NCI-H748 treated with DMSO at 0.1 percent for 48 hours (cell line): ENCODE data around the gene MRPL10.

Experiments used
- DNase-seq: peaks from one replicate; lab custom pipeline; 2025; lab: John Stamatoyannopoulos, UW

The MRPL10 gene

DNA sequence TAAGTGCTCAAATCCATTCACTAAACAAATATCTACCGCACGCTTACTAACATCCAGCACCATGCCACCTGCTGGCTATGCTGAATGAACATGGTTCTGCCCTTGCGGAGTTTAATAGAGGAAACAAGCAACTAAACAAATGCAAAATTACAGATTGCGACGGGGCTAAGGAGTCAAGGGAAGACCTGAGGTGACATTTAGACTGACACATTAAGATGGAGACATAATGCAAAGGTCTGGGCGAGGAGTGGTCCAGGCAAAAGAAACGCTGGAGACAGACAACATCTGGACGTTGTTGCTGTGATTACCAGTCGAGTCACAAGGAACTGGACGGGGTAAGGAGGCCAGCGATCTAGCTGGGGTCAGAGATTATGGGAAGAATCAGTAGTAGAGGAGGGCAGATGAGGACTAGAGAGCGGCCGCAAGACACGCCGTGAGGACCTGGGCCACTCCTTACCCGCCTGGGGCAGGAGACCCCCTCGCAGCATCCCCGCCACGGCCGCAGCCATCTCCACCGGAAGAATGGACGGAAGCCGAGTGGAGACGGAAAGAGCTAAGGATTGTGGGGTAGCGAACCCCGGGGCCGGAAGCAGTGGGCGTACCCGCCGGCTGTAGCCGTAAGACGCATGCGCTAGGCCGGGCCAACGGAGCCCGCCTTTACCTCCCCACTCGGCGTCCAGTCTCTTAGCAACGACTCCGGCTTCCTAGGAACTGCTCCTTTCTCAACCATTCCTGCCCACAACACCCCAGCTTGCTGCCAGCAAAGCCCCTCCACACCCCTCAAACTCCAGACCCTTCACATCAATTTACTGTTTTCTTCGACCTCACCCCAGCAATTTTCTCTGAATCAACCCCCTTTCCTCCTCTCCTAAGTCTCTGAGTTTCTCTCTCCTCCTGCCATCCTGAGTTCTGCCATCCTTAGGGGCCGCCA lies at the start of gene MRPL10, which contains the start of gene LRRC46:
MRPL10 (minus strand) TSS at position 539 of the 931 bp plus-strand sequence; CDS start at position 509, 30 bp downstream.
LRRC46 (plus strand) TSS at position 668 of the 931 bp plus-strand sequence. CDS start 320 bp downstream, outside the sequence.
- peak; percentile 95 for DNase-seq

DNA sequence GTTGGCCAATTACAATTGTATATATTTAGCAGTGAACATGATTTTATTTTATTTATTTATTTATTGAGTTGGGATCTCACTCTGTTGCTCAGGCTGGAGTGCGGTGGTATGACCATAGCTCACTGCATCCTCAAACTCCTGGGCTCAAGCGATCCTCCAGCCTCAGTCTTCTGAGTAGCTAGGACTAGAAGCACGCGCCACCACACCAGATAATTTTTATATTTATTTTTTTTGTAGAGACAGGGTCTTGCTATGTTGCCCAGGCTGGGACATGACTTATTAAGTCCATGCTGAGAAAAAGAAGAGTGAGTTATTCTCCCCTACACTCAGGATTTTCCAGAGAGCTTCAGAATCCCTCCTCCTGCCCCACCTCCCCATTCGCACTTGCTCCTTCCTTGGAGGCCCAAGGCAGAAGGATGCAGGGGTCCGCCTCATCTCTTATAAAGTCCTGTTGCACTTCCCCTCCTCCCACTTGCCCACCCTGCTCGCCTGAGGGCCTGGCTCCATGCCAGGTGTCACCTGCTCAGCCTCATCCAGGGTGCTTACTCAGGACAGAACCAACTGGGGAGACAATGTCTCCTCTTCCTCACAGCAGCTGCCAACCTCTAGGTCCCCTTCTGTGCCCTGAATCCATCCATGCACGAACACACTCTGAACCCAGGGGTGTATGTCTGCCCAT lies 48.6 kb upstream of the MRPL10 start:
- DNase-seq: no peak

DNA sequence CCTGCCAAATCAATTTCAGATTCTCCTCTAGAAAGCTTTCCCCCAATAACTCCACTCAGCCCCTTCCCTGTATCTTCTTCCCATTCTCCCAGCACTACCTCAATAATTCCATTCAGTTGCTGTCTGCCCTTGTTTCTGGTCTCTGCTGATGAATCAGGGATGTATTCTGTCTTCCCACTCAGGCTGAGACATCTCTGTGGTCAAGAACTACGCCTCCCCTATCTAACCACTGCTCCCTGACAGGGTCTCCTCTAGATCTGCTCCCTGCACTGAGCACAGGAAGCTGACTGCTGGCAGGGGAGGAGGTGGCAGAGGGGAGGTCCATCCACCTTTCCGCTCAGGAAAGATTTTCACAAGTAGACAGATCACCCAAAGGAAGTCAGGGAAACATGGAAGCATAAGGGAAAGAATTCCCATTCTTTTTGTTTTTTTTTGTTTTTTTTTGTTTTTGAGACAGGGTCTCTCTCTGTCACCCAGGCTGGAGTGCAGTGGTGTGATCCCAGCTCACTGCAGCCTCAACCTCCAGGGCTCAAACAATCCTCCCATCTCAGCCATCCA lies 47.8 kb upstream of the MRPL10 start:
- no peak for DNase-seq

DNA sequence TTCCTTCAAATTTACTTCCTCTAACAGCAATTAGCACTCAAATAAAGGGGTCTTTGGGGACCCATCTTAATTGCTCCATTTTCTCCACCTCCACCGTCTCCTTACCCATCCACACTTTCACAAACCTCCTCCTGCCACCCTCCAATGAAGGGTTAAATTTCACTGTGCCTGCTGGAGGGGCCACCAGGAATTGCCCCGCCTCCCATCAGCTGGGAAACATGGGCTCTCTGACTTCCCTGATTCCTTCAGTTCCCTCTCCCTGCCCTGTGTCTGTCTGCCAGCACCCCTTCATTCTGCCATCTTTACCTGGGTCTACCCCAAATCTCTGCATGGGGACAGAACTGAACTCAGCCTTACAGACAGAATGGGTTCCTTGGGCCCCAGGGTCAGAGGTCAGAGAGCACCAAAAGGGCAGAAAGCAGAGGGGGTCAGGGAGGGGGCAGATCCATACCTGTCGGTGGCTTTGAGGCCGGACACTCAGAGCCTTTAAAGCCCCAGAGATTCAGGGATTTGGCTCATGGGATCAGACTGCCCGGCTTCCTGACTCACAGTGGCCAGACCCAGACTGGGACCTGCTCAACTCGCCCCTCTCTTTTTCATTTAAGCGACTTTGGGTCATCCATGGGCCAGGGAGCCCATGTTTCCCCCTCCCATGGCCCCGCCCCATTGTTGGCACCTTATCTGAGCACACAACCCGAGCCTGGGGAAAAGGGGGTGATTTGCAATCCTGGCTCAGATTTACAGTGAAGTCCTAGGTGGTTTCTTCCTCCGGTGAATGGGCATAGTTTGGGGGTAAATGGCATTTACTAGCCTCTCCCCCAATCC lies 47.1 kb upstream of the MRPL10 start:
- no peak for DNase-seq

DNA sequence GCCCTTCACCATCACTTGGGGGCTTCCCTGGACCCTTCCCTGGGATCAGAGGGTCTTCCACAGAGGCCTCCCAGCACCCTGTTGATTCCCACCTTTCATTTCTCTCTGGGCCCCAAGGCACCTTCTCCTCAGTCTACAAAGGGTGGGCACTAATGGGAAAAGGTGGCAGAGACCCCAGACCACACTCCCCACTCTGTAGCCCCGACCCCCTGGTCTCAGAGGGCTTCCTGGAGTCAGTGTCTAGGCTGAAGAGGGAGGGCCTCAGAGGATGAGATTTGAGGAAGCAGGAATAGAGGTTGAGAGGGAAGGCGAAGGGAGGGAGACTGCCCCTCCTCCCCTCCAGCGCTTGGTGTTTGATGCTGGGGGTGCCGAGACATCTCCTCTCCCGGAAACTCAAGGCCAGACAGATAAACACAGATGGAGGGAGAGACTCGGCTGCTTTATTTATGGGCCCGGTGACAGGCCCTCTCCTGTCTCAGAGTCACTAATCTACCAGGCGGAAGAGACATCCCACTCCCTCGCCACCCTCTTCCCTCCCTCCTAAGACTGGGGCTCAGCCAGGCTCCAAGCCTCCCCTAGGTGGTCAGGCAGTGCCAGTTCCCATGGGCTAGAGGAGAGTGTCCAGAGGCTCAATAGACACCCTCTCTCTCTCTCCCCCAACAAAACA lies 46.2 kb upstream of the MRPL10 start:
- no peak for DNase-seq

DNA sequence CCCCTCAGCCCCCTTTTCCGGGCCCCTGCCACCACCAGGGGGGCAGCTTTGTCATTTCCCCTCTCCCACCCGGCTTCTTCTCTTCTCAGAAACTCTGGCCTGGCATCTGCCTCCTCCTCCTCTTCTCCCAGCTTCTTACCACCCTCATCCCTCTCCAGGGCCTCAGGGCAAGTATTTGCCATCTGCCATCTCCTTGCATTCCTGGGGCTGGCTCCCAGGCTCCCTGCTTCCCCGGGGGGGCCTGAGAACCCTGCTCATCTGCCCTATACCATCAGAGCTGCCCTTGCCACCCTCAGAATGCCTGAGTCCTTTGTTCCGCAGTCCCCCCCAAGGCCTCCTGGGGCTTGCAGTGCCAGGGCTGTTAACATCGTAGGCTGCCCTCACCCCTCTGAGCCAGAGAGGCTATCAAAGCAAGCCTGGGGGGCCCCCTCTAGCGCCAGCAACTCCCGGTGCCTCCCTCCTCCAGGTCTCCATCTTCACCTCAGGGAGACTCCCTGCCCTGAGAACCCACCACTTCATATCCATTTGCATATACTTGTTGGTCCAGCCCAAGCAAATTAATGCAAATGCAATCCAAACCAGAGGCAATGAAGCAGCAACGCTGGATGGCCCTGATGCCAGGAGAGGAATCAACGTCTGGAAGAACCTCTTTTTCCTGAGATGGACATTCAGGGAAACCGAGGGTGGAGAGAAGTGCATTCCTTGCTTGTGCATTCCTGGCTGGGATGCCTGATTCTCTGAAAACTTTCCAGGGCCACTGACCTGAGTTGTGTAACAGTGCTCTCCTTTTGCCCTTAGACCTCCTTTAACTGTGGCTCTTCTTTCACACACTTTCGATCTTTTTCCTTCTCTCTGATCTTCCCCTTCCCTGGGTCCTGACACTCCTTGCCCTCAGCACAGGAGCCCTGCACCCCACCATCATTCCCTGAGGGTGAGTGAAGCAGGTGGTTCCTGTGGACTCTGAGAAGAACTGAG lies 44.0 kb upstream of the MRPL10 start:
- no peak for DNase-seq

DNA sequence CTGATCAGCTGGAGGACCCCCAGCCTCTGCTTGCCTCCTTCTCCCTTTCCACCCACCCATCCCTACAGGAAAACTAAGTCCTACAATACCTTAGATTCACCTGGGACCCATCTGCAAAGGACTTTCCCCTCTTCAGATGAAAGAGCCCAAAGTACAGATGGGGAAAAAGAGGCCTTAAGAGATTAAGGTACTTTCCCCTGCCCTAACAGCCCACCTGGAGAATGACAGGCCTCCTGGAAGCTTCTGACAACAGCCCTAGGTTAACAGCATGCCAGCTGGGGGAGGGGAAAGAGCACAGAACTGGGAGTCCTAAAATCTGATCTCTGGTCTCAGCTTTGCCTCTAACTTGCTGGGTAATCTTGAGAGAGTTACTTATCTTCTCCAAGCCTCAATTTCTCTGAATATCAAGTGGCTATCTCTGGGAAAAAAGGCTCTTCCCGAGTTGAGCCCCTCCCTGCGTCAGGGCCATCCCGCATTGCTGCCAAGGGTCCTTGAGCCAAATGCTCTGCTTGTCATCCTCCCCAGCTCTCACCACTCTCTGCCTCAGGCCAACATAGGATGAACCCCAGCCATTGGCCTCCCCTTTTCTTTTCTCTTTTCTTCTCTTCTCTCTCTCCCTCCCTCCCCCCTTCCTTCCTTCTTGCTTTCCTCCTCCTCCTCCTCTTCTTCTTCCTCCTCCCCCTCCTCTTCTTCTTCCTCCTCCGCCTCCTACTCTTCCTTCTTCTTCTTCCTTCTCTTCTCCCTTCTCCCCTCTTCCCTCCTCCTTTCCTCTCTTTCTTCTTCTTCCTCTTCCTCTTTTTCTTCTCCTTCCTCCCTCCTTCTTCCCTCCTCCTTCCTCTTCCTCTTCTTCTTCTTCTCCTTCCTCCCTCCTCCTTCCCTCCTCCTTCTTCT lies 42.1 kb upstream of the MRPL10 start:
- DNase-seq: no peak

DNA sequence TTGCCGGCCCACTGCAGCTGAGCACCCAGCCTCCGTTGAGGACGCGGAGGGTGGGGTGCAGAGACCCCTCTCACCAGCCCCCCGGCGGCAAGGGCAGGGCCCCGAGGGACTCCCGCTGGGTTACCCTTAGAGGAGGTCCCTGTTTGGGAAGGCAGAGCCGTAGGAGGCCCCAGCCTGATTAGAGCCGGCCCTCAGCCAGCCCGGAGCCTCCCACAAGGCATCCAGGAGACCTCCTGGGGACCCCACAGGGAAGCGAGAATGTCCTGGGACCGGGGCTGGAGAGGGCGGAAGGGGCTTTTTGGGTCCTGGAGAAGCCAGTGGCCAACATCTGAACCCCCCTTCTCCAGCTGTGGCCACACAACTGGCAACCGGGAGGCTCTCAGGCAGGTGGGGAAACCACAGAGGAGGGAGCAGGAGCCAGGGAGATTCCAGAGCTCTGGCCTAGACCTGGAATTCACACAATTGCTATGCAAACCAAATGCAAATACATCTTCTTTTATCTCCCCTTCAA lies 41.4 kb upstream of the MRPL10 start:
- no peak for DNase-seq

DNA sequence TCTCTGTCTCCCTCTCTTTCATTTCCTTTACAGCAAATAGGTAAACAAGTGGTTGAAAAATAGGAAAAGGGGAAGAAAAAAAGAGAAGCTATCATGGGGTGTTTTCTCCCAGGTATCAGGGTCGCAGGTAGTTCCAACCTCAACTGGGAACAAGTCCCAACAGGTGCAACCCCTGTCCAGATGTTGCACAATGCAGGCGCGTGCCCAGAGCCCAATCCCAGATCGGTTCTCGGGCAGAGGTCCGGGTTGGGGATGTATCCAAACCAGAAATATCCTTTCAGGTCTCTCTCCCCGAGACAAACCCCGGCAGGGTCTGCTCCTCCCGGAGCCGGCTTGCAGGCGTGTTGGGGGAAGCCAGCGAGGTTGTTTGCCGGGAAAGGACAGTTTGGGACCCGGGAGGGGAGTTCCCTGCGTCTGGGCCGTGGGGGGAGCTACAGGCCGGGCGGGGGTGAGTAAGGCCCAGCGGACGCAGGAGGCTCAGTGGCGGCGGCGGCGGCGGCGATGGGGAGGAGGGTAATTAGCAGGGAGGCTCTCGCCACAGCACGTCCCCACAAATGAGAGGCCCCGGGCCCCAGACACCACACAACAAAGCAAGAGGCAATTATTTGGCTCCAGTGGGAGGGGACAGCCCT lies 40.8 kb upstream of the MRPL10 start:
- DNase-seq: no peak

DNA sequence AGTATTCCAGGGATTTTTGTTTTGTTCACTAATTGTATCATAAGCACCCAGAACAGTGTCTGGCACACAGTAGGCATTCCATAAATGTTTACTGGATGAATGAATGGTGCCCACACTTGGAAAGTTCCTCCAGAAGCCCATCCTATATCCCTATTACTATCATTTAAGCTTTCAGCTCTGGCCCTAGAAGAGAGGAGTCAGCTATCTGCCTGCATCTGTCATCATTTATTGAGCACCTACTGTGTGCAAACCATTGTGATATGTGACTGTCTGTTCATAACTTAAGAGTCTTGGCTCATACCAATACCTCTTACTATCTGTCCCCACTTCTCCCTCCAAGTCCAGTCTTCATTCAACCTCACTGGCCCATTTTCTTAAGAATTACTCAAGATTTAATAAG lies 39.7 kb upstream of the MRPL10 start:
- no peak for DNase-seq

DNA sequence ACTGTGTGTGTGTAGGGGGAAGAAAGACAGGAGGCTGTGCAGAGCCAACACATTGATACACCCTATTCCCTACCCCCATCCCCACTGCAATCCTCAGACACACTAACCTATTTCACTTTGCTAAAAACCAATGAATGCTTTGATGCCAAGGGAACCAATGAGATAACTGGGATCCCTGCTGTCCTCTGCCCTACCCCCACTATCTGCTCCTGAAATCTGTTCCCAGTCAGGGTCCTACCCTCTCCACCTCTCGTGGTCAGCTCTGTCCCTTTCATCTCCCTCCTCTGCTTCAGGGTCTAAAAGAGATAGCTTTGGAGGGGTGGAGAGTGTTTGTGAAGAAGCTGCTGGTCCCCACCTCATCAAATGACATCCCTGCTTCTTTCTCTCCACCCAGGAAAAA lies 38.7 kb upstream of the MRPL10 start:
- no peak for DNase-seq

DNA sequence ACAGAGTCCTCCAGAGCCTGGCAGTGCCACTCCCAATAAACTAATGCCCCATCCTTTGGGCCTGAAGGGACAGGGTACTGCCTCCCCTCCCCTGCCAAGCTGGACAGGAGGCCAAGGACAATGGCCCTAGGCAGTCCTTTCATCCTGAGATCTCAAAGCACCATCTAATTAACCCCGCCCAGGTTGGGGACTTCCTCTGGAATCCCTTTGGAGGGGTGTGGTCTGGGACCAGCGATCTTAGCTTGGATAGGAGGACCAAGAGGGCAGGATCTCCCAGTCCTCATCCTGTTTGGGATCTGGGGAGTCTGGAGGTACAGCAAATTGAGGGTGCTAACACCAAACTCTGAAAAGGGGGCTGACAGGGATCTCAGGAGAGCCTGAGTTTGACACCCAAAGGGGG lies 37.8 kb upstream of the MRPL10 start:
- DNase-seq: no peak

DNA sequence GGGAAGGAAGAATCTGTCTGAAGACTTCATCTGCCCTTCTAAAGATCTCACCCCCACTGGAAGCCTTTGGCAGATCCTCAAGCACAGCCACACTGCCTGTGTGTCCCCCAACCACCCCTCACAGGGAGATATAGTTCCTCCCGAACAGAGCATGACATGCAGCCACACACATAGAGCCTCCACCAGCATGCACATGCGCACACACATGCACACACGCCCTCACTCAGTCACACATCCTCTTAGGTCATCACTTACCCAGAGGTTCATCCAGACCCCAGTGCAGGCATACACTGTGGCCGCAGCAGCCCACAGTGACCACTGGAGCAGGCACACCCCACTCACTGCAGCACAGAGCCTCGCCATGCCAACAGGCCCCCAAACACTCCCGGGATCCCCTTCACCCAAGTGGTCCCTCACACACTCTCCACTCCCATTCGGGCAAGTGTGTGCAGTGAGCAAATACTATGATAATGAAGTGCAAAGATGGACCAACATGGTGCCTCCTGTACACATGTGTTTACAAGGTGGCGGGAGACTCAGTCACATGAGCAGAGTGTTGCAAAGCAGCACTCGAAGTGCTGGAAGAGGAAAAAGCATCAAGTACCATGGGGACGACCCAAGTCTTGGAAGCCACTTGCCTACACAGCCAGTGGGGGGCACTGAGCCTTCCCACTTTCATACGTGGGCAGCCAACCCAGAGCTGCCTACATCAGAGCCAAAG lies 36.6 kb upstream of the MRPL10 start:
- no peak for DNase-seq

DNA sequence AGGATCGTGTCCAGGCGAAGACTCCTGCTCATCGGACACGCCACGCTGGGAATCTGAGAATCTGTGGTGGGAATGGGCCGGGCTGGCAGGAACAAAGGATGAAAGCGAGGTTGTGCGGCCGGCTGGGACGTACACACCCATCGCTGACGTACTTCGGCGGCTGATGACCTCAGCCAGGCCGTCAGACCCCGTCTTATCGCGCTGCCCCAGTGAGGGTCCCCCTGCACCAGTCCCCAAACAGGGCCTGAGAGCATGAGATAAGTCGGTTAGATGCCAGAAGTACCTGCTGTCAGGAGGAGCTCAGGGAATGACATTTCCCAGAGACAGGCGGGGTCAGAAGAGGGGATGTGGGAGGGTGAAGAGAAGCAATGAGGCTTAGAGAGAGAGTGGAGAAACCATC lies 35.6 kb upstream of the MRPL10 start:
- no peak for DNase-seq

DNA sequence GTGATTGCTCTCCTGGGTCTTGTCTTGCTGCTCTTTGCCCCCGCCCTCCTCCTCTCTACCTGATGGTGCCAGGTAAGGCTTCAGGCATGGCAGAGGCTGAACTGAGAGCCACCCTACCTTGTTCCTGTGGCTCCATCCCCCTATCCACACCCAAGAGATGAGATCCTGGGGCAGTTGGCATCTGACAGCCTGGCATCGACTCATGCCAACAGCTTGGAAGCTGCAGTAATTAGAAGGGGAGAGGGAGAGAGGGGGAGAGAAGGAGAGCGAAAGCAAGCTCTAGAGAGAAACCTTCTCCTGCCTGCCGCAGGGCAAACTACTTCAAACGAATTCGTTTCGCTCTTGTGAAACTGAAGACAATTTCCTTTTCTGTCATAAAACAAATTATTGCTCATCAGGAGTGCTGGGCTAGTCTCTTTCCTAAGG lies 33.5 kb upstream of the MRPL10 start:
- DNase-seq: no peak

DNA sequence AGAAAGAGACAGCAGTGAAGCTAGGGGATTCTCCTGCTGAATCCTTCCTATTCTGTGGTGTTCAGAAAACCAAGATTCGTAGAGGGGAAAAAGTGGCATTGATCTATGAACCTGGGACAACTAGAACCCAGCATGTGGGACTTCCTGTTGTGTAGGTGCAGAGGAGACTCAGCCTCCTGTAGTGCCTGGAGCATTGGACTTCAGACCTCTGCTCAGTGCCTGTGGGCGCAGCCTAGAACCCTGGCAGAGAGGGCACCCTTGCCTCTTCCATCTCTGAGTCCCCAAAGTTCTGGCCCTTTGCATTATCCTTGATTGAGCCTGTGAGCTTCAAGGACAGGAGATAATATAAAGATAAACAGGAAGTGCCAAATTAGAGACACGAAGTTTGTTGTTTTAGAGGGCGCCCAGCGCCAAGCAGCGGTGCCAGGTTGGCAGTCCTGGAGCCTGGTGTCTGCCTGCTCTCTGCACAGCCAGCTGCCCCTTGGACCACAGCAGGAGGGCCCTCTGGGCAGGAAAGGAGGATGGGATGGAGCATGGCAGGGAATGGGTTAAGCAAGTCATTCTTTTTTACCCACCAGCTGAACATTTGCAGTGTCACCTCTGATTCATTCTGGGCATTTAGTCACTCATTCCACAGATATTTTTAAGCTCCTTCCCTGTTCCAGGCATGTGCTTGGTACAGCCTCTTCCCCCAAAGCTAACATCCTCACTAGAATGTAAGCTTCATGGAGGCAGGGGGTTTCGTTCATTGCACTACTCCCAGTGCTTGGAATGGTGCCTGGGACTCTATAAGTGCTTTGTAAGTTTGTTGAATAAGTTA lies 31.5 kb upstream of the MRPL10 start:
- DNase-seq: no peak

DNA sequence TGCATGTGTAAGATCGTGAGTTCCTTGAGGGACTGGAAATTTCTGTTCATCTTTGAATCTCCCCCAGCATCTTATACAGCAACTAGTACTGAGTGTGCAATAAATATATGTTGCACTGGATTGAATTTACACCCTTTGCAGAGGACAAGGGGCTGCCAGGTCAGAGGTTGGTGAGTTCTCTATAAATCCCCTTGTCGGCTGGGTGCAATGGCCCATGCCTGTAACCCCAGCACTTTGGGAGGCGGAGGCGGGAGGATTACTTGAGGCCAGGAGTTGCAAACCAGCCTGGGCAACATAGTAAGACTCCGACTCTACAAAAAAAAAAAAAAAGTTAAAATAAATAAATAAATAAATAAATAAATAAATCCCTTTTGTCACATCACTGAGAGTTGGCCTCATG lies 29.0 kb upstream of the MRPL10 start:
- DNase-seq: no peak
